Epithelial cell of prostate (primary cell): ENCODE data around the gene MCM9.

Experiments used
- DNase-seq: peaks from one replicate; pipeline ENCODE4 v3.0.0-alpha.2; 2011; ENCODE audit warnings: low read depth, low spot score
- H3K27ac ChIP-seq: fragments of 450-650 bp; 2 replicates; pipeline ENCODE4 v1.5.1; 2017; ENCODE audit warnings: mild to moderate bottlenecking

Gene MCM9

GRCh38 chr6:118934461-118935330, at the start of gene MCM9:
TSS of gene MCM9 (minus strand) at chr6:118935159. CDS start at chr6:118931723, 3,436 bp downstream.
- peak within 1 kb of the TSS; percentile 74 for H3K27ac ChIP-seq
- no peak for DNase-seq

GRCh38 chr6:118984342-118984741, 49.4 kb upstream of the MCM9 start:
- no peak for DNase-seq

GRCh38 chr6:118982575-118982911, 47.6 kb upstream of the MCM9 start:
- H3K27ac ChIP-seq, result no peak overlapping the region
- no peak for DNase-seq

More at GRCh38 chr6:118984342-118984741, 49.4 kb upstream of the MCM9 start:
- H3K27ac ChIP-seq, result no peak overlapping the region

GRCh38 chr6:118981884-118982574, 47.1 kb upstream of the MCM9 start:
- no peak for DNase-seq
- H3K27ac ChIP-seq, result no peak overlapping the region

- peak; percentile 2 for DNase-seq
- no peak overlapping the region for H3K27ac ChIP-seq
These were observed 45.1 kb upstream of the MCM9 start for GRCh38 chr6:118980063-118980462.

- DNase-seq, result no peak
- H3K27ac ChIP-seq, result no peak overlapping the region
These were observed 39.8 kb upstream of the MCM9 start for GRCh38 chr6:118974790-118975189.

GRCh38 chr6:118971682-118972081, 36.7 kb upstream of the MCM9 start:
- no peak overlapping the region for H3K27ac ChIP-seq
- DNase-seq, result no peak

- no peak overlapping the region for H3K27ac ChIP-seq
- DNase-seq, result no peak
These were observed 35.9 kb upstream of the MCM9 start for GRCh38 chr6:118970866-118971265.

- no peak for DNase-seq
- H3K27ac ChIP-seq, result no peak overlapping the region
These were observed 33.5 kb upstream of the MCM9 start for GRCh38 chr6:118968416-118968815.

GRCh38 chr6:118967239-118967638, 32.3 kb upstream of the MCM9 start:
- no peak for DNase-seq
- no peak overlapping the region for H3K27ac ChIP-seq

- DNase-seq, result no peak
- no peak overlapping the region for H3K27ac ChIP-seq
These were observed 30.9 kb upstream of the MCM9 start for GRCh38 chr6:118965843-118966370.

- no peak for DNase-seq
- no peak overlapping the region for H3K27ac ChIP-seq
These were observed 30.4 kb upstream of the MCM9 start for GRCh38 chr6:118965371-118965770.

GRCh38 chr6:118963003-118963402, 28.0 kb upstream of the MCM9 start:
- H3K27ac ChIP-seq, result no peak overlapping the region
- DNase-seq, result no peak

GRCh38 chr6:118959903-118960302, 24.9 kb upstream of the MCM9 start:
- H3K27ac ChIP-seq, result no peak overlapping the region
- no peak for DNase-seq

GRCh38 chr6:118953391-118953790, 18.4 kb upstream of the MCM9 start:
- DNase-seq, result no peak

GRCh38 chr6:118952683-118953082, 17.7 kb upstream of the MCM9 start:
- H3K27ac ChIP-seq, result no peak overlapping the region
- DNase-seq, result no peak

More at GRCh38 chr6:118953391-118953790, 18.4 kb upstream of the MCM9 start:
- no peak overlapping the region for H3K27ac ChIP-seq

- no peak overlapping the region for H3K27ac ChIP-seq
- no peak for DNase-seq
These were observed 10.3 kb upstream of the MCM9 start for GRCh38 chr6:118945217-118945616.

GRCh38 chr6:118940770-118941169, 5.8 kb upstream of the MCM9 start:
- DNase-seq, result no peak

GRCh38 chr6:118939683-118940082, 4.7 kb upstream of the MCM9 start:
- no peak overlapping the region for H3K27ac ChIP-seq
- DNase-seq, result no peak

More at GRCh38 chr6:118940770-118941169, 5.8 kb upstream of the MCM9 start:
- no peak overlapping the region for H3K27ac ChIP-seq

GRCh38 chr6:118935978-118936703, 1.2 kb upstream of the MCM9 start:
- H3K27ac ChIP-seq, result no peak overlapping the region
- DNase-seq, result no peak

- no peak for DNase-seq
These were observed 341 bp upstream of the MCM9 start for GRCh38 chr6:118935331-118935668.

More at GRCh38 chr6:118935331-118935668, 341 bp upstream of the MCM9 start:
- H3K27ac ChIP-seq, result peak overlapping the region; percentile 74
